ENCODE measurements around the gene NTM.

The NTM gene

GRCh38 chr11:131463649-131464425 is 93.4 kb downstream of the NTM start:
- H3K9ac ChIP-seq (ENCODE audit: low read depth, low read length, poor library complexity, severe bottlenecking), result no peak overlapping the region
- no peaks in the 10 kb centered on the region for H3K36me3 ChIP-seq (ENCODE audit: insufficient read depth, low read length)
- H2AFZ ChIP-seq (ENCODE audit: low read length), result no peak overlapping the region
- H3K4me3 ChIP-seq (ENCODE audit: low read length, poor library complexity, severe bottlenecking), result no peak overlapping the region
- H3K4me1 ChIP-seq (ENCODE audit: insufficient read depth, low read length, poor library complexity, severe bottlenecking), result no peaks in the 10 kb centered on the region
- no peaks in the 10 kb centered on the region for H3K9me2 ChIP-seq (replicated peaks; ENCODE audit: low read depth, low read length)
- no peak overlapping the region for H3K4me2 ChIP-seq (ENCODE audit: low read depth, low read length, poor library complexity, severe bottlenecking)
- no peaks in the 10 kb centered on the region for H4K20me1 ChIP-seq (ENCODE audit: insufficient read depth, low read length, poor library complexity, severe bottlenecking)
- no peaks in the 10 kb centered on the region for H3K79me2 ChIP-seq (ENCODE audit: insufficient read depth, low read length)
- no peaks in the 10 kb centered on the region for H3K27me3 ChIP-seq (ENCODE audit: insufficient read depth, low read length, poor library complexity, severe bottlenecking)
- no peaks in the 10 kb centered on the region for H3K9me3 ChIP-seq (ENCODE audit: insufficient read depth, low read depth, low read length)
- no peak for TF ChIP-seq CTCF (conservative IDR thresholded peaks at IDR 0.05; ENCODE audit: low read length)
- no peak for TF ChIP-seq EZH2phosphoT487 (IDR thresholded peaks at IDR 0.05; ENCODE audit: borderline replicate concordance)
- H3F3A ChIP-seq (ENCODE audit: low read depth), result no peaks in the 10 kb centered on the region

DNA sequence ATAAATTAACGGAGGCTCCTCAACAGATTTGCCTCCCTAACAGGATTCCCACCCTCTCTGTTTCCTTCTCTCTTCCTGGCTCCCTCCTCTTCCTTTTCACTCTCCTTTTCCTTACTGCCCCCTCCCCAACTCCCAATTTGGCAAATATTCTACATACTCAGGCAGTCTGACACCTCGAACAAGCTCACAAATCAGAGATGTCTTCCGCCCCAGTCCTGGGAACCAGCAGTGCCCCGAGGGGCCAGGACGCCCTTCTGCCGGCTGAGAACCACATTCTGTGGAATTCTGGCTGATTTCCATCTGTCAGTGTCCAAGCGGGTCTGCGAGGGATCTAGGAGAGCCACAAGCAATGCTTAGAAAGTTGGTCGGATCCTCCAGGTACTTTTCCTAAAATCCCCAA is 94.0 kb downstream of the NTM start:
- H3F3A ChIP-seq (ENCODE audit: low read depth), result no peaks in the 10 kb centered on the region
- H3K4me3 ChIP-seq (ENCODE audit: low read length, poor library complexity, severe bottlenecking), result no peak overlapping the region
- no peaks in the 10 kb centered on the region for H3K27me3 ChIP-seq (ENCODE audit: insufficient read depth, low read length, poor library complexity, severe bottlenecking)
- no peaks in the 10 kb centered on the region for H4K20me1 ChIP-seq (ENCODE audit: insufficient read depth, low read length, poor library complexity, severe bottlenecking)
- H2AFZ ChIP-seq (ENCODE audit: low read length), result no peak overlapping the region
- no peaks in the 10 kb centered on the region for H3K9me2 ChIP-seq (replicated peaks; ENCODE audit: low read depth, low read length)
- H3K4me1 ChIP-seq (ENCODE audit: insufficient read depth, low read length, poor library complexity, severe bottlenecking), result no peaks in the 10 kb centered on the region
- no peaks in the 10 kb centered on the region for H3K79me2 ChIP-seq (ENCODE audit: insufficient read depth, low read length)
- H3K36me3 ChIP-seq (ENCODE audit: insufficient read depth, low read length), result no peaks in the 10 kb centered on the region
- H3K9ac ChIP-seq (ENCODE audit: low read depth, low read length, poor library complexity, severe bottlenecking), result no peak overlapping the region
- H3K4me2 ChIP-seq (ENCODE audit: low read depth, low read length, poor library complexity, severe bottlenecking), result no peak overlapping the region
- TF ChIP-seq CTCF (conservative IDR thresholded peaks at IDR 0.05; ENCODE audit: low read length) (no peak), EZH2phosphoT487 (IDR thresholded peaks at IDR 0.05; ENCODE audit: borderline replicate concordance) (no peak)
- H3K9me3 ChIP-seq (ENCODE audit: insufficient read depth, low read depth, low read length), result no peaks in the 10 kb centered on the region

DNA sequence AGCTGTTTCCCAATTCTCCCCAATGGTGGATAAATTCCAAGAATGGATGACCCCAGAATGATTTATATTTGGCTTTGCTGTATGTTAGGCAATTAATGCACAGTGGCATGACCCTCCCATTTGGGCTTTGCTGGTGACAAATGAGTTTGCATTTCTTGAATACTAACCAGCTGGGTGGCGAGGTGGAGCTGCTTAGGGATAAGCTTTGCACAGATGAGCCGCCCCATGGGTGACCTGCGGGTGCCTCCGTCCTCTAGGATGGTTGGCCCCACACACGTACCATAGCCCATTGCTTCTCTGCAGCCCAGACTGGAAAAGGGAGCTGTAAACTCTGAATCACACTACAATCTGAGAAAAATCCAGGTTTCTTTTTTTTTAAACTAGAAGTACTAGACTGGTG is 94.6 kb downstream of the NTM start:
- Histone ChIP-seq H3K9ac (ENCODE audit: low read depth, low read length, poor library complexity, severe bottlenecking) (no peak overlapping the region), H3K4me1 (ENCODE audit: insufficient read depth, low read length, poor library complexity, severe bottlenecking) (no peaks in the 10 kb centered on the region), H3K27me3 (ENCODE audit: insufficient read depth, low read length, poor library complexity, severe bottlenecking) (no peaks in the 10 kb centered on the region), H4K20me1 (ENCODE audit: insufficient read depth, low read length, poor library complexity, severe bottlenecking) (no peaks in the 10 kb centered on the region), H3K9me2 (replicated peaks; ENCODE audit: low read depth, low read length) (no peaks in the 10 kb centered on the region), H3K36me3 (ENCODE audit: insufficient read depth, low read length) (no peaks in the 10 kb centered on the region), H3K9me3 (ENCODE audit: insufficient read depth, low read depth, low read length) (no peaks in the 10 kb centered on the region), H3F3A (ENCODE audit: low read depth) (no peaks in the 10 kb centered on the region), H2AFZ (ENCODE audit: low read length) (no peak overlapping the region), H3K79me2 (ENCODE audit: insufficient read depth, low read length) (no peaks in the 10 kb centered on the region), H3K4me2 (ENCODE audit: low read depth, low read length, poor library complexity, severe bottlenecking) (no peak overlapping the region), H3K4me3 (ENCODE audit: low read length, poor library complexity, severe bottlenecking) (no peak overlapping the region)
- TF ChIP-seq CTCF (conservative IDR thresholded peaks at IDR 0.05; ENCODE audit: low read length) (no peak), EZH2phosphoT487 (IDR thresholded peaks at IDR 0.05; ENCODE audit: borderline replicate concordance) (no peak)

All from Loucy (cell line).